ENCODE results near the gene SCAF8. TPM values are rescaled to one million over a fixed set of nuclear protein-coding genes. Genes with fewer than 3 reads are reported as not detected.
A peak's percentile ranks its signal among the peaks of the same experiment; 100 is the strongest.

Gene SCAF8
- total and polyA plus RNA-seq, 9 of the 15 experiments (the other 6 are each of a cell fraction or from before 2014, with no cell fraction given), result 10.5 to 46.6 (median 23.2) TPM

DNA sequence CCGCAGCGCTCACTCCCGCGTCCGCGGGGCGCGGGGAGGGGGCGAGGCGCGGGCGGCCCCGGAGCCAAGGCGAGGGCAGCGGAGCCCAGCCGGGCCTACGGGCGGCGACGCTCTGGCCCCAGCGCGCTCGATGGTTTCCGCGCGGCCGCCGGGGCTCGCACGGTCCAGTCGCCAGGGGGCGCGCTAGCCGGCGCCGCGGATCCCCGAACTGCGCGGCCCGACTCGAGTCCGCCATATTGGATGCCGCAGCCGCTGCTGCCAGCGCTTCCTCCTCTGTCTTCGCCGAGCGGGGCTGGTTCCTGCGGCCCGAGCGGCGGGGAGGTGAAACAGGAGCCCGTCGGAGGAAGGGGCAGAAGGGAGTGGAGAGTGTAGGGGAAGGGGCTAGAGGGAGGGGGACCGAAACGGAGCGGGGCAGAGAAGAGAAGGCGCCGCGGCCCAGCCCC, at the start of gene SCAF8 (continued):
- TF ChIP-seq ADNP (tag; IDR thresholded peaks at IDR 0.05) (no peak), NFIC (IDR thresholded peaks at IDR 0.05) (no peak), ZNF717 (CRISPR knock-in tag; IDR thresholded peaks at IDR 0.05) (no peak), U2AF2 (optimal IDR thresholded peaks at IDR 0.05; ENCODE audit: low read depth, low read length) (no peak), FOXJ3 (CRISPR knock-in tag; IDR thresholded peaks at IDR 0.05) (no peak), ZNF76 (CRISPR knock-in tag; IDR thresholded peaks at IDR 0.05; ENCODE audit: borderline replicate concordance) (no peak), ZNF668 (CRISPR knock-in tag; IDR thresholded peaks at IDR 0.05) (no peak), ETV6 (IDR thresholded peaks at IDR 0.05; ENCODE audit: borderline replicate concordance in 1 of 2, low read depth in 2 of 2, low read length in 1 of 2) (0 out of 4 replicates have a peak, but pooled peaks of 1 of the 2 experiments have one; percentile 8), ETV6 (CRISPR knock-in tag; IDR thresholded peaks at IDR 0.05; ENCODE audit: borderline replicate concordance) (peak; percentile 44; the same call in 1 of the 2 replicates), DMBX1 (CRISPR knock-in tag; IDR thresholded peaks at IDR 0.05; ENCODE audit: borderline replicate concordance) (no peak; the same call in 1 of the 2 replicates), XRCC5 (IDR thresholded peaks at IDR 0.05; ENCODE audit: low read depth, low read length) (0 out of 2 replicates have a peak, but pooled peaks have one; percentile 34)
- TF ChIP-seq, protein P1, sequence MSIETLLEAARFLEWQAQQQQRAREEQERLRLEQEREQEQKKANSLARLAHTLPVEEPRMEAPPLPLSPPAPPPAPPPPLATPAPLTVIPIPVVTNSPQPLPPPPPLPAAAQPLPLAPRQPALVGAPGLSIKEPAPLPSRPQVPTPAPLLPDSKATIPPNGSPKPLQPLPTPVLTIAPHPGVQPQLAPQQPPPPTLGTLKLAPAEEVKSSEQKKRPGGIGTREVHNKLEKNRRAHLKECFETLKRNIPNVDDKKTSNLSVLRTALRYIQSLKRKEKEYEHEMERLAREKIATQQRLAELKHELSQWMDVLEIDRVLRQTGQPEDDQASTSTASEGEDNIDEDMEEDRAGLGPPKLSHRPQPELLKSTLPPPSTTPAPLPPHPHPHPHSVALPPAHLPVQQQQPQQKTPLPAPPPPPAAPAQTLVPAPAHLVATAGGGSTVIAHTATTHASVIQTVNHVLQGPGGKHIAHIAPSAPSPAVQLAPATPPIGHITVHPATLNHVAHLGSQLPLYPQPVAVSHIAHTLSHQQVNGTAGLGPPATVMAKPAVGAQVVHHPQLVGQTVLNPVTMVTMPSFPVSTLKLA (conservative IDR thresholded peaks at IDR 0.05), result no peak; a peak in 2 of 4 replicates
- TF ChIP-seq, protein P2, sequence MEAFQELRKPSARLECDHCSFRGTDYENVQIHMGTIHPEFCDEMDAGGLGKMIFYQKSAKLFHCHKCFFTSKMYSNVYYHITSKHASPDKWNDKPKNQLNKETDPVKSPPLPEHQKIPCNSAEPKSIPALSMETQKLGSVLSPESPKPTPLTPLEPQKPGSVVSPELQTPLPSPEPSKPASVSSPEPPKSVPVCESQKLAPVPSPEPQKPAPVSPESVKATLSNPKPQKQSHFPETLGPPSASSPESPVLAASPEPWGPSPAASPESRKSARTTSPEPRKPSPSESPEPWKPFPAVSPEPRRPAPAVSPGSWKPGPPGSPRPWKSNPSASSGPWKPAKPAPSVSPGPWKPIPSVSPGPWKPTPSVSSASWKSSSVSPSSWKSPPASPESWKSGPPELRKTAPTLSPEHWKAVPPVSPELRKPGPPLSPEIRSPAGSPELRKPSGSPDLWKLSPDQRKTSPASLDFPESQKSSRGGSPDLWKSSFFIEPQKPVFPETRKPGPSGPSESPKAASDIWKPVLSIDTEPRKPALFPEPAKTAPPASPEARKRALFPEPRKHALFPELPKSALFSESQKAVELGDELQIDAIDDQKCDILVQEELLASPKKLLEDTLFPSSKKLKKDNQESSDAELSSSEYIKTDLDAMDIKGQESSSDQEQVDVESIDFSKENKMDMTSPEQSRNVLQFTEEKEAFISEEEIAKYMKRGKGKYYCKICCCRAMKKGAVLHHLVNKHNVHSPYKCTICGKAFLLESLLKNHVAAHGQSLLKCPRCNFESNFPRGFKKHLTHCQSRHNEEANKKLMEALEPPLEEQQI (IDR thresholded peaks at IDR 0.05), result no peak
- TF ChIP-seq, protein P3, sequence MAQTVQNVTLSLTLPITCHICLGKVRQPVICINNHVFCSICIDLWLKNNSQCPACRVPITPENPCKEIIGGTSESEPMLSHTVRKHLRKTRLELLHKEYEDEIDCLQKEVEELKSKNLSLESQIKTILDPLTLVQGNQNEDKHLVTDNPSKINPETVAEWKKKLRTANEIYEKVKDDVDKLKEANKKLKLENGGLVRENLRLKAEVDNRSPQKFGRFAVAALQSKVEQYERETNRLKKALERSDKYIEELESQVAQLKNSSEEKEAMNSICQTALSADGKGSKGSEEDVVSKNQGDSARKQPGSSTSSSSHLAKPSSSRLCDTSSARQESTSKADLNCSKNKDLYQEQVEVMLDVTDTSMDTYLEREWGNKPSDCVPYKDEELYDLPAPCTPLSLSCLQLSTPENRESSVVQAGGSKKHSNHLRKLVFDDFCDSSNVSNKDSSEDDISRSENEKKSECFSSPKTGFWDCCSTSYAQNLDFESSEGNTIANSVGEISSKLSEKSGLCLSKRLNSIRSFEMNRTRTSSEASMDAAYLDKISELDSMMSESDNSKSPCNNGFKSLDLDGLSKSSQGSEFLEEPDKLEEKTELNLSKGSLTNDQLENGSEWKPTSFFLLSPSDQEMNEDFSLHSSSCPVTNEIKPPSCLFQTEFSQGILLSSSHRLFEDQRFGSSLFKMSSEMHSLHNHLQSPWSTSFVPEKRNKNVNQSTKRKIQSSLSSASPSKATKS (CRISPR knock-in tag; IDR thresholded peaks at IDR 0.05), result no peak
- TF ChIP-seq, protein P4, sequence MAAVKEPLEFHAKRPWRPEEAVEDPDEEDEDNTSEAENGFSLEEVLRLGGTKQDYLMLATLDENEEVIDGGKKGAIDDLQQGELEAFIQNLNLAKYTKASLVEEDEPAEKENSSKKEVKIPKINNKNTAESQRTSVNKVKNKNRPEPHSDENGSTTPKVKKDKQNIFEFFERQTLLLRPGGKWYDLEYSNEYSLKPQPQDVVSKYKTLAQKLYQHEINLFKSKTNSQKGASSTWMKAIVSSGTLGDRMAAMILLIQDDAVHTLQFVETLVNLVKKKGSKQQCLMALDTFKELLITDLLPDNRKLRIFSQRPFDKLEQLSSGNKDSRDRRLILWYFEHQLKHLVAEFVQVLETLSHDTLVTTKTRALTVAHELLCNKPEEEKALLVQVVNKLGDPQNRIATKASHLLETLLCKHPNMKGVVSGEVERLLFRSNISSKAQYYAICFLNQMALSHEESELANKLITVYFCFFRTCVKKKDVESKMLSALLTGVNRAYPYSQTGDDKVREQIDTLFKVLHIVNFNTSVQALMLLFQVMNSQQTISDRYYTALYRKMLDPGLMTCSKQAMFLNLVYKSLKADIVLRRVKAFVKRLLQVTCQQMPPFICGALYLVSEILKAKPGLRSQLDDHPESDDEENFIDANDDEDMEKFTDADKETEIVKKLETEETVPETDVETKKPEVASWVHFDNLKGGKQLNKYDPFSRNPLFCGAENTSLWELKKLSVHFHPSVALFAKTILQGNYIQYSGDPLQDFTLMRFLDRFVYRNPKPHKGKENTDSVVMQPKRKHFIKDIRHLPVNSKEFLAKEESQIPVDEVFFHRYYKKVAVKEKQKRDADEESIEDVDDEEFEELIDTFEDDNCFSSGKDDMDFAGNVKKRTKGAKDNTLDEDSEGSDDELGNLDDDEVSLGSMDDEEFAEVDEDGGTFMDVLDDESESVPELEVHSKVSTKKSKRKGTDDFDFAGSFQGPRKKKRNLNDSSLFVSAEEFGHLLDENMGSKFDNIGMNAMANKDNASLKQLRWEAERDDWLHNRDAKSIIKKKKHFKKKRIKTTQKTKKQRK (IDR thresholded peaks at IDR 0.05; ENCODE audit: borderline replicate concordance, low read depth, low read length), result no peak

All from K562 (cell line).